GM19239 (cell line): Measurements from ENCODE around the gene DIPK1B.
"Not testable (repeated sequence)": the region's sequence is repeated elsewhere in the genome, so short reads cannot be mapped to it uniquely, and the experiment has no call there.

ENCODE experiments used
- DNase-seq: peaks from one replicate; pipeline ENCODE4 v3.0.0; 2011; ENCODE audit warnings: low spot score; ENCODE audit not compliant: insufficient read length
- FAIRE-seq: peaks from 2 replicates; lab custom pipeline; 2011; peaks lifted over from hg19 to GRCh38; lab: Jason Lieb, UNC

DIPK1B gene

DNA sequence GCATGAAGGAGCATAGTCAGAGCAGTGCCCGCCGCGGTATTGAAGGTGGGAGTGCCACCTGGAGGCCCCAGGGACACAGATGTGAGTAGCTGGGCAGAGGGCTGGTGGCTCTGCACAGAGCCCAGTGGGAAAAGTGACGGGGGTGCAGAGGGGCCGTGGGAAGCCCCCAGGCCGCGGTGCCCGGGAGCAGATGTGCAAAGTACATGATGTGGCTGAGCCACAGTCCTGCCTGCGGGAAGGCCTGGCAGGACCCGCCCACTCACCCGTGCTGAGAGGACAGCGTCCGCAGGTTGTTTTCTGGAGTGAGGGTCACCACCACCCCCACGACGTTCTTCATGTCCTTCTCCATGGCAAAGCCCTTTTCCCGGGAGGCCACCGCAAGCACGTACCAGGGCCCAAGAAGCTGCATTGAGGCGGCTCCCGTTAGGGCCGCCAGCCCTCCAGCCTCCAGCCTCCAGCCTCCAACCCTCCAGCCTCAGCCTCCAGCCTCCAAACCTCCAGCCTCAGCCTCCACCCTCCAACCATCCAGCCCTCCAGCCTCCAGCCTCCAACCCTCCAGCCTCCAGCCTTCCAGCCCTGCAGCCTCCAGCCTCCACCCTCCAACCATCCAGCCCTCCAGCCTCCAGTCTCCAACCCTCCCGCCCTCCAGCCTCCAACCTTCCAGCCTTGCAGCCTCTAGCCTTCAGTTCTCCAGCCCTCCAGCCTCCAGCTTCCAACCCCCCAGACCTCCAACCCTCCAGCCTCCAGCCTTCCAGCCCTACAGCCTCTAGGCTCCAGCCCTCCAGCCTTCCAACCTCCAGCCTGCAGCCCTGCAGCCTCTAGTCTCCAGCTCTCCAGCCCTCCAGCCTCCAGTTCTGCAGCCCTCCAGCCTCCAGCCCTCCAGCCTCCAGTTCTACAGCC lies 35.0 kb downstream of the DIPK1B start:
- DNase-seq: no peak
- no peak for FAIRE-seq

DNA sequence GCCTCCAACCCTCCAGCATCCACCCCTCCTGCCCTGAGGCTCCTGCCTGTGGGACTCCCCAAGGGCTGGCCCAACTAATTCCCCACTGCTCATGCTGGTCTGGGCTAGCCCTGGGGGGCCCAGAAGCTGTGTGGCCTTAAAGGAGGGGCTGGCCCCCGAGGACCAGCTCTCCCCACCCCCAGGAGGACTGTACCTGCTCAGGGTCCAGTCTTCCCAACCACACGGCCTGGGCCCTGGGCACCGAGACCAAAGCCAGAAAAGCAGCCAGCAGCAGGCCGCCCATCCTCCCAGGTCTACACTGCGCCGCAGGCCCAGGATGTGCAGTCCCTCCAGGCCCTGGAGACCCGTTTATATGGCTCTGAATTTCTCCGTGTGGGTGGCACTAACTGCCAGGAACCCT lies 35.8 kb downstream of the DIPK1B start, which contains the start of gene LCN6:
LCN6 (minus strand) TSS at position 325 of the 400 bp plus-strand sequence; CDS start at position 283, 42 bp downstream.
- DNase-seq (no peak), FAIRE-seq (no peak)

DNA sequence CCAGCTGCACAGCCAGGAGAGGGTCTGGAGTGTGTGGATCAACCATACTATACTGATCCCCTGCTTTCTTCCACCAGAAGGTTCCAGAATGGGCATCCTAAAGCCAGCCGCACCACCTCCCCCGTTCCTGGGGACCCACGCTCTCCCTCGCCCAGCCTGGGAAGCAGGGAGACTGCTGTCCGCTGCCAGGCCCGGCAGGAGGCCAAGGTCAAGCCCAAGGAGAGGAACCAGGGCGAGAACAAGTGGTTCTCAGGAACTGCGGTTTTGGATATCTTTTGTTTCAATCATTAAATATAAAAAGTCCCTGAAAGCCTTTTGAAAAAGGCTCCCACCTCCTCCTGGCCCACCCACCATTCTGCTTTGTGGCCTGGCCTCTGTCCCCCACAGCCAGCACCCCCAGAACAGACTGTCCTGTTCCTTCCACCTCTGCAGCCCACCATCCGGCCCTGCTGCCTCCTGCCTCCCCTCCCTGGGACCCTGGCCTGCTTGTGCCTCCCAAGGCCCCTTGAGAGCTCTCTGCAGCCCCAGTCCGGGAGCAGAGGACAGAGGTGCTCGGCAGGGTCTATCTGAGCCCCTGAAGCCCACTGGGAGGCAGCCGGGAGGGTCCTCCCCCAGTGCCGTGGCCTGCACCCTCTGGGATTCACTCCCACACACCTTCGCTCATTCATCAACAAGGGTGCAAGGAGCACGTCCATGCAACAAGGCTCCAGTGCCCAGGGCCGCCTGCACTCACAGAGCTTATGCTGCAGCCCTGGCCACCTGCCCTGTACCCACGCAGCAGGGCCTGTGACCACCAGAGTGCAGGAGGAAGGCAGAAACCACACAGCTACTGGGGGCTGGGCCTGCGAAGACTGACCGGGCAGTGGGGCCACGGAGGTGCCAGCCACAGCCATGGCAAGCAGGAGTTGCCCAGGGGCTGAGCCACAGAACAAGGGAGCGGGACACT lies 36.6 kb downstream of the DIPK1B start:
- FAIRE-seq (no peak), DNase-seq (no peak)

DNA sequence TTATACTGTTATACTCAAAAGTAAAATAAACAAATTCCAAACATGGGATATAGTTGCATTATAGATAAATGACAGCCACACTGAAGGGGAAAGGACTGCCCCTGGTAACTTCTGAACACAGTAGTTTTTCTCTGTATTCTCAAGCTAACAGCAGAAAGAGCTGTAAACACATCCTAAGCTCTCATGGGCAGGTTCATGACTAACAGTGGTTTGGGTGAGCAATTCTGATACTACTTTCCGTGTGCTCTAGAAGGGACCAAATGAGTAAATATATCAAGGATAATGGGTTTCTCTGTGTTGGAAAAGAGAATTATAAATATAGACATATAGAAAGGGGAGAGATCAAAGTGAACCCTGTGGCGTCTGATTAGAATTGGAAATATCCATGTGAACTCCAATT lies 38.2 kb downstream of the DIPK1B start:
- FAIRE-seq (no peak), DNase-seq (no peak)

DNA sequence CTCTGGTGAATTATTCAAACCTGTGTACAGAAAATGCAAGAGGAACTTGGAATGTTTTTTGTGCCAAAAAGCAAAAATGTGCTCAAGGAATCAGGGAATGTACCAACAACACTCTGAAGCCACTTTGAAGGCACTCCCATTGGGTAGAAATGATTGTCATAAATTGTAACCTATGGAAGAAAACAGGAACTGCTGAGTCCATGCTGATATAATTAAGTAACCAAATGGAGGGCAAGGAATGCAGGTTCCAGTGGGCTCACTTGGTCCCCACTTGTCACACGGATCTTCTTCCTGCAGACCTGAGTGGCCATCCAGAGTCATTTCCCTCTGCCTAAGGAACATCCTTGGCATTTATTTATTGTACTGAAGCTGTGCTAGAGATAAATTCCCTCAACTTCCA lies 38.9 kb downstream of the DIPK1B start:
- DNase-seq (no peak), FAIRE-seq (no peak)

DNA sequence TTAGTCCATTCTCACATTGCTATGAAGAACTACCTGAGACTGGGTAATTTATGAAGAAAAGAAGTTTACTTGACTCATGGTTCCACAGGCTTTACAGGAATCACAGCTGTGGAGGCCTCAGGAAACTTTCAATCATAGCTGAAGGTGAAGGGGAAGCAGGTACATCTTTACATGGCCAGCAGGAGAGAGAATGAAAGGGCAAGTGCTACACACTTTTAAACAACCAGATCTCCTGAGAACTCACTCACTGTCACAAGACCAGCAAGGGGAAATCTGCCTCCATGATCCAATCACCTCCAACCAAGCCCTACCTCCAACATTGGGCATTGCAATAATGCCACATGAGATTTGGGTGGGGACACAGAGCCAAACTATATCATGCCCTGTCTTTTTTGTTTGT lies 39.4 kb downstream of the DIPK1B start:
- no peak for DNase-seq
- no peak for FAIRE-seq

DNA sequence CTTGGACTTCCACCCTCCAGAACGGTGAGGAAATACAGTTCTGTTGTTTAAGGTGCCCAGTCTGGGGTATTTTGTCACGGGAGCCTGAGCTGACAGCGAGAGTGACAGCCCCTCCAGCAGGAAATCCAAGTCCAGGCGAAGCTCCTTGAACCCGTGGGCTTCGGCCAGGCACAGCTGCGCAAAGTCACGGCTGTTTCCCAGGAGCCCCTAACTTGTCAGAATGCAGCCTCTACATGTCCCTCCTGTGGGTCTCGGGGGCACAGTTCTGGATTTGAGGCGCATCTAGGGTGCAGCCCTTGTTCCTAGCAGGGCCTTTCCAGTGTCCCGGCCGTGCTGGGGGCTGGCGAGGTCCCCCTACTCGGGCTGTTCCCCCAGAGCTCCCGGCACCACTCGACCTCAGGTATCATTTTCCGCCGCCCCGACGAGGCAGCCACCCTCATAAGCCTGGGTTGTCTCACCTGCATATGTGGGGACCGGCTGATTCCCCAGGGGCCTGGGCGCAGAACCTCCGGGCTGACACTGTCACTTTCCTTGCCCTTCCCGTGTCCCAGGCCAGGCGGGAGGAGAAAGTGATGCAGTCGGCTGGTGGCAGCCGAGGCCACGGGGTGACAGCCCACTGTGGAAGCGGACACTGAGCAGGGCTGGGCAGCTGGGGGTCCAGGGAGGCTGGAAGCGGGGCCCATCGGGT lies 41.1 kb downstream of the DIPK1B start:
- FAIRE-seq (no peak), DNase-seq (no peak)

DNA sequence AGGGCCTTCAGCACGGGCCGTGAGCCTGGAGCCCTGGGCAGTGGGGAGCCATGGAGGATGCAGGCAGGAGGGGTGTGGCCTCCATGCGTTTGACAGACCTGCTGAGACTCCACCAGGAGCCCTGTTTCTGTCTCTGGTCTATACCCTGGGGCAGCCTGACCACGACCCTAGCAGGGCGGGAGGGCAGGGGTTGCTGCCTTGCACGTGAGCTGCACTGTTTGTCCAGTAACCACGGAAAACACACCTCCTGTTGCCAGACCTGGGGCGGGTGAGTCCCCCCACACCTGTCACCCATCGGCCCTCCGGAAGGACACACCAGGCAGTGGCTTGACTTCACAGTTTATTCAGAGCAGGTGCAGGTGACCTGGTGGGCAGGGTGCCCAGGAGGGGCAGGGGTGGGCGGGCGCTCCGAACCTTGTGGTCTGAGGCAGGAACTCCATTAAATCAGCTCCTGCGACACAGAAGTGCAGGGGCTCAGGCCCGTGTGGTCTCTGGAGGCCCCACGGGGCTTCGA lies 41.7 kb downstream of the DIPK1B start:
- DNase-seq: no peak
- FAIRE-seq: no peak

DNA sequence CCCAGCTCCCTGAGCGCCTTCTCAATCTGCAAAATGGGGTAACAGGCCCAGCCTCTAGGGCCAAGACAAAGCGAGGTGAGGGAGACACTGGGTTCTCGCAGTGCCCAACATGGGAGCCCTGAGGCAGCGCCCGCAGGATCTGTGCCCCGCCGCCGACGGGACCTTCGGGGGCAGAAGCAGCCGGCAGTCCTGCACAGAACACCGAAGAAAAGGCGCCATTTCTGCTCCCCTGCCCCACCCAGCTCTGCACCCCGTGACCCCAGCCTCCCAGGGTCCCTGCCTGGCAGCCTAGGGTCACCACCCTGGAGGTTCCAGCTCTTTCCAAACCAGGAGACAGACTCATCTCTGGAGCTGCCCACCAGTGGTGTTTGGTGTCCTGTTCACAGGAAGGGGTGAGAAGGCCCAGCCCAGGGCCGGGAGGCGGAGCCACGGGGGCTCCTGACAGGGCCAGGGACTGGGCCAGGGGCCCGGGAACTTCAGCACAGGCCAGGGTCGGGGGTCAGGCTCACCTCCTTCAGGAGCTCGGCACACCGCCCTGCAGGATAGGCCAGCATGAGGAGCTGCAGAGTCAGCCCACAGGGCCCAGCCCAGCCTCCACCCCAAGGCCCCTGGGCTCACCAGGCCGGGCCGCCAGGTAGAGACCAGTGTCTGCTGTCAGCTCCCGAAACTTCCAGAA lies 42.4 kb downstream of the DIPK1B start:
- FAIRE-seq (no peak), DNase-seq (no peak)

DNA sequence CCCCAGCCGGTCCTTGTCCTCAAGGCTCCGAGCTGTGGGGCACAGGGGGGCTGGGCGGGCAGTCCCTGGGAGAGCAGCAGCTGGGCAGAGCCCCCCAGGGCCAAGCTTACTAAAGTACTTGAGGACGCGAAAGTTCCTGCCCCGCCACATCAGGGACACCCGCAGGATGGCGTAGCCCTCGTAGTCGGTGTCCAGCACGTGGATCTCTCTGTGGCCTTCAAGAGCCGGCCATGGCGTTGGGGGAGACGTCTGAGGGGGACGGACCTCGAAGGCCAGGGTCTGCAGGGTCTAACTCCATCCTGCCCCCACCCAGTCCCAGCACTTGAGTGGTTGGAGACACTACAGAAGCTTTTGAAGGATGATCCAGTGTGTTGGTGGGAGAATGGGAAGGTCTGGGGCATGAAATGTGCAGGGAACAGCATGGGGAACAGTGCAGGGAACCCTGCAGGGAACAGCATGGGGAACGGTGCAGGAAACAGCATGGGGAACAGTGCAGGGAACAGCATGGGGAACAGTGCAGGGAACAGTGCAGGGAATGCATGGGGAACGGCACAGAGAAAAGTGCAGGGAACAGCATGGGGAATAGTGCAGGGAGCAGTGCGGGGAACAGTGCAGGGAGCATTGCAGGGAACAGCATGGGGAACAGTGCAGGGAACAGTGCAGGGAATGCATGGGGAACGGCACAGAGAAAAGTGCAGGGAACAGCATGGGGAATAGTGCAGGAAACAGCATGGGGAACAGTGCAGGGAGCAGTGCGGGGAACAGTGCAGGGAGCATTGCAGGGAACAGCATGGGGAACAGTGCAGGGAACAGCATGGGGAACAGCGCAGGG lies 43.1 kb downstream of the DIPK1B start:
- DNase-seq, FAIRE-seq: not testable (repeated sequence)

DNA sequence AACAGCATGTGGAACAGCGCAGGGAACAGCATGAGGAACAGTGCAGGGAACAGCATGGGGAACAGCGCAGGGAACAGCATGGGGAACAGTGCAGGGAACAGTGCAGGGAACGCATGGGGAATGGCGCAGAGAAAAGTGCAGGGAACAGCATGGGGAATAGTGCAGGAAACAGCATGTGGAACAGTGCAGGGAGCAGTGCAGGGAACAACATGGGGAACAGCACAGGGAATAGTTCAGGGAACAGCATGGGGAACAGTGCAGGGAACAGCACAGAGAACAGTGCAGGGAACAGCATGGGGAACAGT lies 43.7 kb downstream of the DIPK1B start:
- DNase-seq (no peak), FAIRE-seq (no peak)

DNA sequence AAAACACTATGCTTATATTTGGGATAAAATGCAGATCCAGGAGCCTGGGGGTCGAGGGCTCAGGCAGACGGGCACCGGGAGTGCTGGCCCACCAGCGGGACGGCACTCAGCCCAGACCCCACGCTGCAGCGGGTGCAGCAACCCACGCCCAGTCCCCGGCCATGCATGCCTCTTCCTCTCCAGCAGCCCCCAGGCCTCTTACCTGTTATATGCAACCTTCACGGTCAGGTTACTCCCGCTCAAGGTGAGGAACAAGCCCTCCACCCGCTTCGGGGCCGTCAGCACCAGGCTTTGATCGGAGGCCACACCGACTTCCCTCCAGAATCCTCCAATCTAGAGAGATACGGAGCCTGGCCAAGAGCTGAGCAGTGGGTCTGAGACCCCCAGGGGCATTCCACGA lies 44.5 kb downstream of the DIPK1B start:
- no peak for FAIRE-seq
- DNase-seq: no peak

DNA sequence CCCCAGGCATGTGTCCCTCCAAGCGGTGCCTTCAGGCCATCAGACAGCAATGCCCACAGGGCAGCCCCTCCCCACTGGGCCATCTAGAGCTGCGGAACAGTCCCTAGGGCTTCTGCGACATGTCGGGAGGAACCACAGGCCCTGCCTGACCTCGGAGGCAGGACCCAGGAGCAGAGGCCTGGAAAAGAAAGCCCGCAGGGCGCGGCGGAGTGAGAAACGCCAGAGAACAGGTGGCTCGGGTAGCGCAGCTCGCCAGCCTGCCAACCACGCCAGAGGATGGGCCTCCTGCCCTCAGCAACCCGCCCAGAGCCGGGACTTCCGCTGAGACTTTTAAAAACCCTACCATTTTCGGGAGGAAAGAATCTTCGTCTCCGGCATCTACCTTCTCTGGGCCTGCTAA lies 45.0 kb downstream of the DIPK1B start:
- no peak for DNase-seq
- FAIRE-seq: no peak

DNA sequence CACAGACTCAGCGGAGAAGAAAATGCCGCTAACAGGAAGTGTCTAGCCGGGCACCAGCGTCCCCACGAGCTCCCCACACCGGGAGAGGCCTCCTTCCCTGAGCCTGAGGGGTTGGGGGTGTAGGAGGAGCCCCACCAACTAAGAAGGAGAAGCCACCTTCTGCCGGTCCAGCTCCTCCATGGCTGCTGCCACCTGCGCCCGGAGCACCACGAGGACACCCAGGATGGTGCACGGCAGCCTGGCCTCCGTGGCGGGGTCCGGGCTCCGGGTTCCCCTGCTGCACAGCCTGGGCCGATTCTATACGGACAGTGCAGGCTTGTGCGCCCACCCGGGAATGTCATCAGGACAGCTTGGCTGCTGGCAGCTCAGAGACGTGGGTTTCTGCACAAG lies 45.4 kb downstream of the DIPK1B start:
- no peak for FAIRE-seq
- no peak for DNase-seq

DNA sequence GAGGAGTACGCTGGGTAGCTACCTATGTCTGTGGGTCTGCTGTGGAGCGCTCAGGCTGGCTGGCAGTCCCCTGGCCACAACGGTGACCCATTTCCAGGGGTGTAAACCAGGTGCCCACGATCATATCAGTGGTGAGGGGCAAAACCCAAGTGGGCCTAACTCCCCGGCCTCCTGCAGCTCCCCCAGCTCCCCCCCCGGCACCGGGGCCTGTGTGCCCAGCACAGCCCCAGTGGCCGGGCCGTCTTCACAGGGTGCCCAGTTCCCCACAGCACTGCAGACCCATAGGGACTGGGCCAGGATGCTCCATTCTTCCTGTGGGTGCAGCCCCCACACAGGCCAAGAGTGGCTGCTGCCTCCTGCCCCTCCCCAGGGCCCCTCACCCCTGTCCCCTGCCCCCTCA lies 46.6 kb downstream of the DIPK1B start:
- DNase-seq (no peak), FAIRE-seq (no peak)

DNA sequence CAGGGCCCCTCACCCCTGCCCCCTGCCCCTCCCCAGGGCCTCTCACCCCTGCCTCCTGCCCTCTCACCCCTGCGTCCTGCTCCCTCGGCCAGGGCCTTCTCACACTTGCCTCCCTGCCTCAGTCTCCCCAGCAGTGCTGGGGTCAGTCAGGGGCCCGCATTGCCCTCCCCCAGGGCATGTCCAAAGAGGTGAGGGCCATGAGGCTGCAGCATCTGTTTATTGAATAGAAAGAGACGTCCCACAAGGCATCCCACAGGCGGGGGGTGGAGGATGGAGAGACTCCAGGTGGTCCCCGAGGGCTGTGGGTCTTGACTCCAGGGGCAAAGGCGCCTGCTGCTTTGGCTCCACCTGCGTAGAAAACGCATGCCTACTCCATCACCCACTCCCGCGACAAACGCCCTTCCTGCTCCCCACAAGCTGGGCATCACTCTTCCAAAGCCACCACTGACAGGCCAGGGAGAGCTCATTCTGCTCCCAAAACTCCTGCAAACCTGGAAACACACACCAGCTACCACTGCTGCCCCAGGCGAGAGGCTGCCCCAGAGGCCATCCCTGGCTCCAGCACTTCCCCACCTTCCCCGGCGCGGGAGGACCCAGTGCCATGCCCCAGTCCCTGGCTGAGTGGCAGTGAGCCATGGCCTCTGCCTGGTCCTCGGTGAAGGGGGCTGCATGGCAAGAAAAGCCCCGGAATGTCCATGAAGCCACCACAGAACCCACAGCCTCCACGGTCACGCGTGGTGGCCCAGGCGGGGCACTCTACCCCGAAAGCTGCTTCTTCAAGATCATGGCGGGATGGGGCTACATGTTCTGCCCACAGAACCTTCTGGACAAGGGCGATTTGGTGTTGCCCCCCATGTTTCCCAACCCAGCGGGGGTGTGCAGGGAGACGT lies 47.3 kb downstream of the DIPK1B start:
- FAIRE-seq: no peak
- no peak for DNase-seq

DNA sequence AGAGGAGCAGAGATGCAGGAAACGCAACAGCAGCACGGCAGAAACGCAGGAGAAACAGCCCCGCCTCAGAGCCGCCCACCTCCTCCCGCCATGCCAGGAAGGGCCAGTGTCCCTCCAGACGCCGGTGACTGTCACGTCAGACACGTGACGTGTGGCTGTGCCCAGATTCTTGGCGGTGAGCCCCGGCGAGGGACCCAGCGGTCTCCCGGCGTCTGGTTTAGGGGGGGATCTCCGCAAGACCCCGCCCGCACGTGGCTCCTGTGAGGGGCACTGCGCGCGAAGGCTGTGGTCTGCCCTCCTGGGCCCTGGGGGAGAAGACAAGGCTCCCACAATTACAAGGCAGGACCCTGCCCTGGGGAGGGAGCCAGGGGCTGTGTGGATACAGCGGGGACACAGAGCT lies 48.1 kb downstream of the DIPK1B start:
- no peak for FAIRE-seq
- no peak for DNase-seq
